Retinal pigment epithelial cell (primary cell): ENCODE measurements around the gene RDH13.
"Not testable (repeated sequence)": the region's sequence is repeated elsewhere in the genome, so short reads cannot be mapped to it uniquely, and the experiment has no call there.

Source experiments
- DNase-seq: peaks from one replicate; pipeline ENCODE4 v3.0.0-alpha.2; 2010; ENCODE audit warnings: low read depth
- H3K4me3 ChIP-seq: 2 replicates; pipeline ENCODE4 v1.5.1; 2011; ENCODE audit warnings: mild to moderate bottlenecking, low read length, control low read depth, moderate library complexity
- TF ChIP-seq, protein P1 (sequence below): conservative IDR thresholded peaks from 2 replicates; pipeline ENCODE4 v1.5.1; 2011; ENCODE audit warnings: low read depth, low read length, control low read depth, inconsistent platforms

Gene RDH13

DNA sequence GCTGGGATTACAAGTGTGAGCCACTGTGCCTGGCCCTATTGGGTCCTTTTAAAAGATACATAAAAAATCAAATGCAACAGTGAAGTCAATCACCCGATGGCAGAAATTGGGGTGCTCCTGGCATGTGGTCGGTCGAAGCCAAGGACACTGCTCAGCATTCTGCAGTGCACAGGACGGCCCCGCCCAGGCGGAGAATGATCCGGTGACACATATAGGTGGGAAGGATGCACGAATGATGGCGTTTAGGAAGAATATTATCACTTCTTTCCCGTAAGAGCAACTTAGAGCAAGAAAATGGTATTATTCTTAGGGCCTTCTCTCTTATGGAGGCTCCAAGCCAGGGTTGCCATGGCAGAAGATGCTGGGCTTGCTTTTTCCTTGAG is 21.7 kb downstream of the RDH13 start:
- no peak overlapping the region for H3K4me3 ChIP-seq
- no peak for DNase-seq
- TF ChIP-seq, protein P1, sequence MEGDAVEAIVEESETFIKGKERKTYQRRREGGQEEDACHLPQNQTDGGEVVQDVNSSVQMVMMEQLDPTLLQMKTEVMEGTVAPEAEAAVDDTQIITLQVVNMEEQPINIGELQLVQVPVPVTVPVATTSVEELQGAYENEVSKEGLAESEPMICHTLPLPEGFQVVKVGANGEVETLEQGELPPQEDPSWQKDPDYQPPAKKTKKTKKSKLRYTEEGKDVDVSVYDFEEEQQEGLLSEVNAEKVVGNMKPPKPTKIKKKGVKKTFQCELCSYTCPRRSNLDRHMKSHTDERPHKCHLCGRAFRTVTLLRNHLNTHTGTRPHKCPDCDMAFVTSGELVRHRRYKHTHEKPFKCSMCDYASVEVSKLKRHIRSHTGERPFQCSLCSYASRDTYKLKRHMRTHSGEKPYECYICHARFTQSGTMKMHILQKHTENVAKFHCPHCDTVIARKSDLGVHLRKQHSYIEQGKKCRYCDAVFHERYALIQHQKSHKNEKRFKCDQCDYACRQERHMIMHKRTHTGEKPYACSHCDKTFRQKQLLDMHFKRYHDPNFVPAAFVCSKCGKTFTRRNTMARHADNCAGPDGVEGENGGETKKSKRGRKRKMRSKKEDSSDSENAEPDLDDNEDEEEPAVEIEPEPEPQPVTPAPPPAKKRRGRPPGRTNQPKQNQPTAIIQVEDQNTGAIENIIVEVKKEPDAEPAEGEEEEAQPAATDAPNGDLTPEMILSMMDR: no peak

DNA sequence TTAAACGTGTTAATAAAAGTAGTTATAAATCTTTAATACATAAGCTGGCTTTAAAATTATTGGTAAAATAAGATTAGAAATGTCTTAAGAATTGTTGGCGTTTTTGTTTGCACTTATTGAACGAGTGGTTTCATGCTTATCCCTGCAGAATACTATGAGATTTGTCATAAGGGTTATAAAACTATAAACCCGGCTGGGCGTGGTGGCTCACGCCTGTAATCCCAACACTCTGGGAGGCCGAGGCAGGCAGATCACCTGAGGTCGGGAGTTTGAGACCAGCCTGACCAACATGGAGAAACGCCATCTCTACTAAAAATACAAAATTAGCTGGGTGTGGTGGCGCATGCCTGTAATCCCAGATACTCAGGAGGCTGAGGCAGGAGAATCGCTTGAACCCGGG is 22.3 kb downstream of the RDH13 start:
- not testable (repeated sequence) for H3K4me3 ChIP-seq, DNase-seq

DNA sequence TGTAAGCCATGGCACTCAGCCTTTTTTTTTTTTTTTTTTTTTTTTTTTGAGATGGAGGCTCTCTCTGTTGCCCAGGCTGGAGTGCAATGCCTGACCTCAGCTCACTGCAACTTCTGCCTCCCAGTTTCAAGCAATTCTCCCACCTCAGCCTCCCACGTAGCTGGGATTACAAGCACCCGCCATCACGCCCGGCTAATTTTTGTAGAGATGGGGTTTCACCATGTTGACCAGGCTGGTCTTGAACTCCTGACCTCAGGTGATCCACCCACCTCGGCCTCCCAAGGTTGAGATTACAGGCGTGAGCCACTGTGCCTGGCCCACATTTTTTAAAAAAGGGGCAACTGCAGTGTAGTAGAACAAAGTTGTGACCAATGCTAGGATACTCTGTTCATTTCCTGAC is 25.3 kb downstream of the RDH13 start:
- H3K4me3 ChIP-seq, DNase-seq: not testable (repeated sequence)

DNA sequence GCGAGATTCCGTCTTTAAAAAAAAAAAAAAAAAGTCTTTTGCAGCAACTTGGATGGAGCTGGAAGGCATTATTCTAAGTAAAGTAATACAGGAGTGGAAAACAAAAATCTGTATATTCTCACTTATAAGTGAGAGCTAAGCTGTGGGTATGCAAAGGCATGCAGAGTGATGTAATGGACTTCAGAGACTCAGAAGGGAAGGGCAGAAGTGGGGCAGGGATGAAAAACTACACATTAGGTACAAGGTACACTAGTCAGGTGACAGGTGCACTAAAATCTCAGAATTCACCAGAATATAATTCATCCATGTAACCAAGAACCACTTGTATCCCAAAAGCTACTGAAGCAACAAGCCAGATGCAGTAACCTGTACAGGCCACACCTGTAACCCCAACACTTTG is 26.9 kb downstream of the RDH13 start:
- DNase-seq: no peak
- no peak overlapping the region for H3K4me3 ChIP-seq
- TF ChIP-seq, protein P1: no peak

DNA sequence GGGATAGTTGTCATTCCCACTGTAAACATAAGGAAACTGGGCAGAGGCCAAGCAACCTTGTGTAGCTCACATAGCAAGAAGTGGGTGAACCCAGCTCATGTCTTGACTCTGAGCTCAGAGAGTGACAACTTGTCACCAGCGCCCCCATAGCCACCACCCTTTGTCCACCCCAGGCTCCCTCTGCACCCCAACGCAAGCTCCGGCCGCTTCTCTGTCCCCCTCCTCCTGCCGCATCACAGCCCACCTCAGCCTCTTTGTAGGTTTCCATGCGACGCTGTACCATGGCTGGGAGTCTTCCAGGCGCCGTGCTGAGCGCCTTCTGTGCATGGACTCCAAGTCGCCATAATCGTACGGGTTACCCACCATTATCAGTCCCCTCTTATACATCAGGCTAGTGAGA is 28.2 kb downstream of the RDH13 start:
- no peak for DNase-seq
- H3K4me3 ChIP-seq: no peak overlapping the region
- TF ChIP-seq, protein P1: no peak

DNA sequence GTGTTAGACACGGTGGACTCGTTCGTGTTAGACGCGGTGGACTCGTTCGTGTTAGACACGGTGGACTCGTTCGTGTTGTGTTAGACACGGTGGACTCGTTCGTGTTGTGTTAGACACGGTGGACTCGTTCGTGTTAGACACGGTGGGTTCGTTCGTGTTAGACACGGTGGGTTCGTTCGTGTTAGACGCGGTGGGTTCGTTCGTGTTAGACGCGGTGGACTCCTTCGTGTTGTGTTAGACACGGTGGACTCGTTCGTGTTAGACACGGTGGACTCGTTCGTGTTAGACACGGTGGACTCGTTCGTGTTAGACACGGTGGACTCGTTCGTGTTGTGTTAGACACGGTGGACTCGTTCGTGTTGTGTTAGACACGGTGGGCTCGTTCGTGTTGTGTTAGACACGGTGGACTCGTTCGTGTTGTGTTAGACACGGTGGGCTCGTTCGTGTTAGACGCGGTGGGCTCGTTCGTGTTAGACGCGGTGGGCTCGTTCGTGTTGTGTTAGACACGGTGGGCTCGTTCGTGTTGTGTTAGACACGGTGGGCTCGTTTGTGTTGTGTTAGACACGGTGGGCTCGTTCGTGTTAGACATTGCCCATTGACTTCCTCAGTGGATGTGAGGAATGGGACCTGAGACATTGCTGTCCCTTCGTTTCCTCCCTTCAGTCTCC is 29.8 kb downstream of the RDH13 start:
- H3K4me3 ChIP-seq, DNase-seq: not testable (repeated sequence)

DNA sequence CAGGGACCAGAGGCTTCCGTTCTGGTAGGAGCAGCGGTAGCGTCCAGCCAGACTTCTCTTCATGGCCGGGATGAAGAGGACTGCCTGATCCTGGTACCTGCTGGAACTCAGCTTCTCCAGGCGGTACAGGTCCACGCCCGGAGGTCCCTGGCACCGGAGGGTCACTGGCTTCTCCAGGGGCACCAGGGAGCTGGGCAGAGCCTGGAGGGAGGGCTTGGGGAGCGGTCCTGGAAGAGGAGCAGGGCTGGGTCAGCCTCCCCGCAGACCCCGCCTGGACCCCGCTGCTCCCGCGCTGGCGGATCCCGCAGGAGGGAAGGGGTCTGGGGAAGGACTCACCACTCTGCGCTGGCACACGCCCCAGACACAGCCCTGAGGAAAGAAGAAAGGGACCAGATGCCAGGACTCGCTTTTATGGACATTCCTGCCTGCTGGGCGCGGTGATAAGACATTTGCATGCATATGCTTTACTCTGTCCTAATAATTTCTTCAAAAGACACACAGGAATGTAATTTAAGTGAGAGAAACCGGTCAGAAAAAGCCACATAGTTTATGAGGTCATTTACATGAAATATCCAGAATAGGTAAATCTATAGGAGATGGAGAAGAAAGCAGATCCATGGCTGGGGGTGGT is 30.7 kb downstream of the RDH13 start:
- TF ChIP-seq, protein P1: no peak

DNA sequence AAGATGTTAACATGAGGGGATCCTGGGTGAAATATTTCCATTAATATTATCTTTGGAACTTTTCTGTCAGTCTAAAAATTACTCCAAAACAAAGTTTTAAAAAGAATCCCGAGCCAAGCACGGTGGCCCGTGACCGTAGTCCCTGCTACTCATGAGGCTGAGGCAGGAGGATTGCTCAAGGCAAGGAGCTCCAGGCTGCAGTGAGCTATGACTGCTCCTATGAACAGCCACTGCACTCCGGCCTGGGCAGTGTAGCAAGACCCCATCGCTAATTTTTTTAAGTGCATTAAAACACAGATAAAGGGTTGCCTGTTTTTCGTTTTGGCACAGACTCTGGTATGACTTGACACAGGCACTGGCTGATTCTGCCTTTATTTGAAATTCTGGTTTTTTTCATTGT is 31.8 kb downstream of the RDH13 start:
- TF ChIP-seq, protein P1: no peak
- no peak overlapping the region for H3K4me3 ChIP-seq
- DNase-seq: no peak

More for the DNA sequence above, 30.7 kb downstream of the RDH13 start:
- no peak for DNase-seq
- no peak overlapping the region for H3K4me3 ChIP-seq
